ENCODE measurements around the gene GEMIN8.

The GEMIN8 gene

GRCh38 chrX:14050709-14051108, 21.0 kb upstream of the GEMIN8 start:
- Histone ChIP-seq H3K4me1 (no peaks in the 10 kb centered on the region), H3K79me2 (no peaks in the 10 kb centered on the region), H3K9me3 (ENCODE audit: control insufficient read depth, low read length) (no peaks in the 10 kb centered on the region), H3K4me2 (ENCODE audit: low read length) (no peak overlapping the region), H2AFZ (no peak overlapping the region), H3K4me3 (ENCODE audit: low read depth, low read length) (no peak overlapping the region), H3K27ac (no peak overlapping the region), H3K27me3 (ENCODE audit: control insufficient read depth, insufficient read depth, low read length) (no peaks in the 10 kb centered on the region), H3K9ac (no peak overlapping the region), H3K36me3 (ENCODE audit: control insufficient read depth, insufficient read depth, low read length) (no peaks in the 10 kb centered on the region)
- TF ChIP-seq CTCF (IDR thresholded peaks at IDR 0.05): no peak

GRCh38 chrX:14043209-14043608, 13.5 kb upstream of the GEMIN8 start:
- no peaks in the 10 kb centered on the region for H3K9me3 ChIP-seq (ENCODE audit: control insufficient read depth, low read length)
- H3K79me2 ChIP-seq: no peaks in the 10 kb centered on the region
- no peak overlapping the region for H3K9ac ChIP-seq

GRCh38 chrX:14039344-14039743, 9.7 kb upstream of the GEMIN8 start:
- no peak overlapping the region for H2AFZ ChIP-seq
- H3K79me2 ChIP-seq: no peaks in the 10 kb centered on the region
- peak; percentile 42 for TF ChIP-seq CTCF (IDR thresholded peaks at IDR 0.05)
- no peaks in the 10 kb centered on the region for H3K27me3 ChIP-seq (ENCODE audit: control insufficient read depth, insufficient read depth, low read length)
- H3K4me1 ChIP-seq: no peaks in the 10 kb centered on the region
- no peak overlapping the region for H3K4me2 ChIP-seq (ENCODE audit: low read length)
- H3K36me3 ChIP-seq (ENCODE audit: control insufficient read depth, insufficient read depth, low read length): no peaks in the 10 kb centered on the region
- H3K9me3 ChIP-seq (ENCODE audit: control insufficient read depth, low read length): no peaks in the 10 kb centered on the region
- H3K9ac ChIP-seq: no peak overlapping the region
- no peak overlapping the region for H3K27ac ChIP-seq
- no peak overlapping the region for H3K4me3 ChIP-seq (ENCODE audit: low read depth, low read length)

More at GRCh38 chrX:14043209-14043608, 13.5 kb upstream of the GEMIN8 start:
- no peaks in the 10 kb centered on the region for H3K27me3 ChIP-seq (ENCODE audit: control insufficient read depth, insufficient read depth, low read length)
- H3K4me2 ChIP-seq (ENCODE audit: low read length): no peak overlapping the region
- no peak overlapping the region for H3K4me3 ChIP-seq (ENCODE audit: low read depth, low read length)
- no peak overlapping the region for H3K27ac ChIP-seq
- no peak overlapping the region for H2AFZ ChIP-seq
- H3K4me1 ChIP-seq: no peaks in the 10 kb centered on the region
- TF ChIP-seq CTCF (IDR thresholded peaks at IDR 0.05): no peak
- H3K36me3 ChIP-seq (ENCODE audit: control insufficient read depth, insufficient read depth, low read length): no peaks in the 10 kb centered on the region

GRCh38 chrX:14038375-14039085, 8.8 kb upstream of the GEMIN8 start:
- H3K4me2 ChIP-seq (ENCODE audit: low read length): no peak overlapping the region
- H3K9me3 ChIP-seq (ENCODE audit: control insufficient read depth, low read length): no peaks in the 10 kb centered on the region
- no peaks in the 10 kb centered on the region for H3K36me3 ChIP-seq (ENCODE audit: control insufficient read depth, insufficient read depth, low read length)
- no peak for TF ChIP-seq CTCF (IDR thresholded peaks at IDR 0.05)
- no peak overlapping the region for H3K4me3 ChIP-seq (ENCODE audit: low read depth, low read length)
- H3K79me2 ChIP-seq: no peaks in the 10 kb centered on the region
- H3K27me3 ChIP-seq (ENCODE audit: control insufficient read depth, insufficient read depth, low read length): no peaks in the 10 kb centered on the region
- no peaks in the 10 kb centered on the region for H3K4me1 ChIP-seq
- no peak overlapping the region for H2AFZ ChIP-seq
- no peak overlapping the region for H3K9ac ChIP-seq
- no peak overlapping the region for H3K27ac ChIP-seq

- Histone ChIP-seq H3K4me1 (no peaks in the 10 kb centered on the region), H3K9ac (no peak overlapping the region), H3K4me3 (ENCODE audit: low read depth, low read length) (no peak overlapping the region), H3K27me3 (ENCODE audit: control insufficient read depth, insufficient read depth, low read length) (no peaks in the 10 kb centered on the region), H3K27ac (no peak overlapping the region), H2AFZ (peak overlapping the region; percentile 76), H3K4me2 (ENCODE audit: low read length) (no peak overlapping the region), H3K36me3 (ENCODE audit: control insufficient read depth, insufficient read depth, low read length) (no peaks in the 10 kb centered on the region), H3K79me2 (no peaks in the 10 kb centered on the region), H3K9me3 (ENCODE audit: control insufficient read depth, low read length) (no peaks in the 10 kb centered on the region)
- TF ChIP-seq CTCF (IDR thresholded peaks at IDR 0.05): peak; percentile 69
These were observed 2.7 kb upstream of the GEMIN8 start for GRCh38 chrX:14032406-14032805.

All from parathyroid adenoma (tissue), 2 donors.